K562 (cell line): ENCODE measurements around the gene CAMSAP2. TPM values are rescaled to one million over a fixed set of nuclear protein-coding genes. Genes with fewer than 3 reads are reported as not detected.

Experiments used
- CREBBP ChIP-seq: IDR thresholded peaks from one replicate; pipeline ENCODE4 v1.6.1; 2012; ENCODE audit warnings: low read depth, mild to moderate bottlenecking, control low read depth, inconsistent platforms, low read length
- DLX4 ChIP-seq: fragments of 250-450 bp; sonication (Bioruptor Pico); IDR thresholded peaks from 2 replicates; pipeline ENCODE4 v1.6.1; 2021; ENCODE audit warnings: mild to moderate bottlenecking
- ESRRB ChIP-seq: fragments of 250-450 bp; sonication (Bioruptor Pico); IDR thresholded peaks from 2 replicates; pipeline ENCODE4 v1.5.0; 2020; ENCODE audit warnings: mild to moderate bottlenecking, moderate library complexity, borderline replicate concordance
- HNRNPUL1 ChIP-seq: fragments of 200-400 bp; formaldehyde crosslinking; IDR thresholded peaks from 2 replicates; pipeline ENCODE4 v1.6.1; 2017; ENCODE audit warnings: low read length
- HOXB6 ChIP-seq: fragments of 250-450 bp; sonication (Bioruptor Pico); IDR thresholded peaks from 2 replicates; pipeline ENCODE4 v1.5.1; 2022; ENCODE audit warnings: mild to moderate bottlenecking, borderline replicate concordance
- KLF16 ChIP-seq: IDR thresholded peaks from 2 replicates; pipeline ENCODE4 v1.6.1; 2016; ENCODE audit warnings: antibody characterized with exemption
- RBM25 ChIP-seq: fragments of 200-400 bp; formaldehyde crosslinking; IDR thresholded peaks from 2 replicates; pipeline ENCODE4 v1.6.1; 2018; ENCODE audit warnings: low read length, low read depth, moderate library complexity; ENCODE audit not compliant: severe bottlenecking
- SIN3B ChIP-seq: fragments of 450-650 bp; IDR thresholded peaks from 2 replicates; pipeline ENCODE4 v1.6.1; 2017; ENCODE audit warnings: low read depth, mild to moderate bottlenecking, moderate library complexity
- XRCC5 ChIP-seq: fragments of 200-400 bp; formaldehyde crosslinking; IDR thresholded peaks from 2 replicates; pipeline ENCODE4 v1.6.1; 2017; ENCODE audit warnings: low read depth, mild to moderate bottlenecking, low read length
- polyA plus RNA-seq, 8 experiments: library from polyadenylated mRNA; depleted of rRNA in 4 of 8; stranded (reverse) in 5 of 8; unstranded in 3 of 8; fragments of >200 nt; fragmentation: Nextera tagmentation in 2 of 8; fragmentation: Illumina TruSeq in 1 of 8; extraction: Ambion mirVana in 2 of 8; extraction: Trizol in 1 of 8; gene quantifications; 2 replicates each; pipeline versions ENCODE4 v1.2.1 to v1.2.3, GENCODE V29; 2011 to 2014; ENCODE audit warnings: inconsistent platforms in 1 of 8, missing spikeins in 1 of 8
- total RNA-seq, 7 experiments: library from RNA; depleted of rRNA in 6 of 7; stranded (reverse); fragments of >200 nt in 6 of 7; fragmentation: Illumina TruSeq in 2 of 7; extraction: Trizol in 2 of 7; gene quantifications; 2 replicates each; pipeline versions ENCODE4 v1.2.1 to v1.2.3, GENCODE V29; 2011 to 2021; ENCODE audit warnings: low replicate concordance in 1 of 7
- TF ChIP-seq, protein P1 (sequence below): fragments of 200-600 bp; sonication (generic); IDR thresholded peaks from one replicate; pipeline ENCODE4 v1.6.1; 2012; ENCODE audit warnings: mild to moderate bottlenecking, low read depth, low read length, inconsistent platforms
- TF ChIP-seq, protein P2 (sequence below): fragments of 200-800 bp; sonication (Bioruptor generic); IDR thresholded peaks from 2 replicates; pipeline ENCODE4 v1.6.1; 2017; ENCODE audit warnings: missing genetic modification characterization, missing compliant biosample characterization
- TF ChIP-seq, protein P3 (sequence below): fragments of 250-450 bp; sonication (Bioruptor Pico); IDR thresholded peaks from 2 replicates; pipeline ENCODE4 v1.5.0; 2020; ENCODE audit warnings: mild to moderate bottlenecking

The CAMSAP2 gene
- total and polyA plus RNA-seq, 9 of the 15 experiments (the other 6 are each of a cell fraction or from before 2014, with no cell fraction given), result 1.4 to 7.5 (median 2.7) TPM

DNA sequence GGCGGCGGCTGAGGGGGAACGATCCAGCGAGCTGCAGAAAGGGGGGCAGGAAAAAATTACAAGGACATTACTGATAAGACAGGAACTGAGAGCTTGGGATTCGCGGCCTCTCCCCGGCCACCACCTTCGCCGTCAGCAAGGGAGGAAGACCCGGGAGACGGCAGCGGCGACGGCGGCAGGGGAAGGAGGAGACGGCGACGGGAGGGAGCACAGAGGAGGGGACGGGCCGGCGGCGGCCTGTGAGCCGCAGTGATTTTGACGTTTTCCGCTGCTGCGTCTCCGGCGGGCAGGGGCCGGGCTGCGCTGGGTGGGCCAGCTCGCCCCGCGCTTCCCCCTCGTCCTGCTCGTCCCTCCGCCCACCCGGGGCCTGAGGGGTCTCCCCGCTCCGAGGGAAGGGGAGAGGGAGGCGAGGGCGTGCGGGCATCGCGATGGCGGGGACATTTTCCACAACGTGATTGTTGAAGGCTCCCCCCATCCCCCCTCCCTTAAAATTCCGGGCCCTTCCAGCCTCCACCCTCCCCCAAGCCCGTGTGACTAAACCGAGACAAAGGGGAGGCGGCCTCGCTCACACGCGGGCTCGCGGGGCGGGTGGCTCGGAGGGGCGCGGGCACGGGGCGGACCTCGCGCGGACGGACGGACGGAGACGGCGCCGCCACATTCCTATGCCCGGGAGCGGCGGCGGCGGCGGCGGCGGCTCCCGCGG lies 407 bp downstream of the CAMSAP2 start (continued):
- TF ChIP-seq, protein P1, sequence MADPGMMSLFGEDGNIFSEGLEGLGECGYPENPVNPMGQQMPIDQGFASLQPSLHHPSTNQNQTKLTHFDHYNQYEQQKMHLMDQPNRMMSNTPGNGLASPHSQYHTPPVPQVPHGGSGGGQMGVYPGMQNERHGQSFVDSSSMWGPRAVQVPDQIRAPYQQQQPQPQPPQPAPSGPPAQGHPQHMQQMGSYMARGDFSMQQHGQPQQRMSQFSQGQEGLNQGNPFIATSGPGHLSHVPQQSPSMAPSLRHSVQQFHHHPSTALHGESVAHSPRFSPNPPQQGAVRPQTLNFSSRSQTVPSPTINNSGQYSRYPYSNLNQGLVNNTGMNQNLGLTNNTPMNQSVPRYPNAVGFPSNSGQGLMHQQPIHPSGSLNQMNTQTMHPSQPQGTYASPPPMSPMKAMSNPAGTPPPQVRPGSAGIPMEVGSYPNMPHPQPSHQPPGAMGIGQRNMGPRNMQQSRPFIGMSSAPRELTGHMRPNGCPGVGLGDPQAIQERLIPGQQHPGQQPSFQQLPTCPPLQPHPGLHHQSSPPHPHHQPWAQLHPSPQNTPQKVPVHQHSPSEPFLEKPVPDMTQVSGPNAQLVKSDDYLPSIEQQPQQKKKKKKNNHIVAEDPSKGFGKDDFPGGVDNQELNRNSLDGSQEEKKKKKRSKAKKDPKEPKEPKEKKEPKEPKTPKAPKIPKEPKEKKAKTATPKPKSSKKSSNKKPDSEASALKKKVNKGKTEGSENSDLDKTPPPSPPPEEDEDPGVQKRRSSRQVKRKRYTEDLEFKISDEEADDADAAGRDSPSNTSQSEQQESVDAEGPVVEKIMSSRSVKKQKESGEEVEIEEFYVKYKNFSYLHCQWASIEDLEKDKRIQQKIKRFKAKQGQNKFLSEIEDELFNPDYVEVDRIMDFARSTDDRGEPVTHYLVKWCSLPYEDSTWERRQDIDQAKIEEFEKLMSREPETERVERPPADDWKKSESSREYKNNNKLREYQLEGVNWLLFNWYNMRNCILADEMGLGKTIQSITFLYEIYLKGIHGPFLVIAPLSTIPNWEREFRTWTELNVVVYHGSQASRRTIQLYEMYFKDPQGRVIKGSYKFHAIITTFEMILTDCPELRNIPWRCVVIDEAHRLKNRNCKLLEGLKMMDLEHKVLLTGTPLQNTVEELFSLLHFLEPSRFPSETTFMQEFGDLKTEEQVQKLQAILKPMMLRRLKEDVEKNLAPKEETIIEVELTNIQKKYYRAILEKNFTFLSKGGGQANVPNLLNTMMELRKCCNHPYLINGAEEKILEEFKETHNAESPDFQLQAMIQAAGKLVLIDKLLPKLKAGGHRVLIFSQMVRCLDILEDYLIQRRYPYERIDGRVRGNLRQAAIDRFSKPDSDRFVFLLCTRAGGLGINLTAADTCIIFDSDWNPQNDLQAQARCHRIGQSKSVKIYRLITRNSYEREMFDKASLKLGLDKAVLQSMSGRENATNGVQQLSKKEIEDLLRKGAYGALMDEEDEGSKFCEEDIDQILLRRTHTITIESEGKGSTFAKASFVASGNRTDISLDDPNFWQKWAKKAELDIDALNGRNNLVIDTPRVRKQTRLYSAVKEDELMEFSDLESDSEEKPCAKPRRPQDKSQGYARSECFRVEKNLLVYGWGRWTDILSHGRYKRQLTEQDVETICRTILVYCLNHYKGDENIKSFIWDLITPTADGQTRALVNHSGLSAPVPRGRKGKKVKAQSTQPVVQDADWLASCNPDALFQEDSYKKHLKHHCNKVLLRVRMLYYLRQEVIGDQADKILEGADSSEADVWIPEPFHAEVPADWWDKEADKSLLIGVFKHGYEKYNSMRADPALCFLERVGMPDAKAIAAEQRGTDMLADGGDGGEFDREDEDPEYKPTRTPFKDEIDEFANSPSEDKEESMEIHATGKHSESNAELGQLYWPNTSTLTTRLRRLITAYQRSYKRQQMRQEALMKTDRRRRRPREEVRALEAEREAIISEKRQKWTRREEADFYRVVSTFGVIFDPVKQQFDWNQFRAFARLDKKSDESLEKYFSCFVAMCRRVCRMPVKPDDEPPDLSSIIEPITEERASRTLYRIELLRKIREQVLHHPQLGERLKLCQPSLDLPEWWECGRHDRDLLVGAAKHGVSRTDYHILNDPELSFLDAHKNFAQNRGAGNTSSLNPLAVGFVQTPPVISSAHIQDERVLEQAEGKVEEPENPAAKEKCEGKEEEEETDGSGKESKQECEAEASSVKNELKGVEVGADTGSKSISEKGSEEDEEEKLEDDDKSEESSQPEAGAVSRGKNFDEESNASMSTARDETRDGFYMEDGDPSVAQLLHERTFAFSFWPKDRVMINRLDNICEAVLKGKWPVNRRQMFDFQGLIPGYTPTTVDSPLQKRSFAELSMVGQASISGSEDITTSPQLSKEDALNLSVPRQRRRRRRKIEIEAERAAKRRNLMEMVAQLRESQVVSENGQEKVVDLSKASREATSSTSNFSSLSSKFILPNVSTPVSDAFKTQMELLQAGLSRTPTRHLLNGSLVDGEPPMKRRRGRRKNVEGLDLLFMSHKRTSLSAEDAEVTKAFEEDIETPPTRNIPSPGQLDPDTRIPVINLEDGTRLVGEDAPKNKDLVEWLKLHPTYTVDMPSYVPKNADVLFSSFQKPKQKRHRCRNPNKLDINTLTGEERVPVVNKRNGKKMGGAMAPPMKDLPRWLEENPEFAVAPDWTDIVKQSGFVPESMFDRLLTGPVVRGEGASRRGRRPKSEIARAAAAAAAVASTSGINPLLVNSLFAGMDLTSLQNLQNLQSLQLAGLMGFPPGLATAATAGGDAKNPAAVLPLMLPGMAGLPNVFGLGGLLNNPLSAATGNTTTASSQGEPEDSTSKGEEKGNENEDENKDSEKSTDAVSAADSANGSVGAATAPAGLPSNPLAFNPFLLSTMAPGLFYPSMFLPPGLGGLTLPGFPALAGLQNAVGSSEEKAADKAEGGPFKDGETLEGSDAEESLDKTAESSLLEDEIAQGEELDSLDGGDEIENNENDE, result no peak
- TF ChIP-seq XRCC5 (no peak), SIN3B (no peak), RBM25 (no peak), ESRRB (CRISPR knock-in tag) (no peak), CREBBP (no peak), HNRNPUL1 (no peak), HOXB6 (CRISPR knock-in tag) (no peak), KLF16 (no peak), DLX4 (no peak)
- TF ChIP-seq, protein P2, sequence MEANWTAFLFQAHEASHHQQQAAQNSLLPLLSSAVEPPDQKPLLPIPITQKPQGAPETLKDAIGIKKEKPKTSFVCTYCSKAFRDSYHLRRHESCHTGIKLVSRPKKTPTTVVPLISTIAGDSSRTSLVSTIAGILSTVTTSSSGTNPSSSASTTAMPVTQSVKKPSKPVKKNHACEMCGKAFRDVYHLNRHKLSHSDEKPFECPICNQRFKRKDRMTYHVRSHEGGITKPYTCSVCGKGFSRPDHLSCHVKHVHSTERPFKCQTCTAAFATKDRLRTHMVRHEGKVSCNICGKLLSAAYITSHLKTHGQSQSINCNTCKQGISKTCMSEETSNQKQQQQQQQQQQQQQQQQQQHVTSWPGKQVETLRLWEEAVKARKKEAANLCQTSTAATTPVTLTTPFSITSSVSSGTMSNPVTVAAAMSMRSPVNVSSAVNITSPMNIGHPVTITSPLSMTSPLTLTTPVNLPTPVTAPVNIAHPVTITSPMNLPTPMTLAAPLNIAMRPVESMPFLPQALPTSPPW (CRISPR knock-in tag), result peak; percentile 85
- TF ChIP-seq, protein P3, sequence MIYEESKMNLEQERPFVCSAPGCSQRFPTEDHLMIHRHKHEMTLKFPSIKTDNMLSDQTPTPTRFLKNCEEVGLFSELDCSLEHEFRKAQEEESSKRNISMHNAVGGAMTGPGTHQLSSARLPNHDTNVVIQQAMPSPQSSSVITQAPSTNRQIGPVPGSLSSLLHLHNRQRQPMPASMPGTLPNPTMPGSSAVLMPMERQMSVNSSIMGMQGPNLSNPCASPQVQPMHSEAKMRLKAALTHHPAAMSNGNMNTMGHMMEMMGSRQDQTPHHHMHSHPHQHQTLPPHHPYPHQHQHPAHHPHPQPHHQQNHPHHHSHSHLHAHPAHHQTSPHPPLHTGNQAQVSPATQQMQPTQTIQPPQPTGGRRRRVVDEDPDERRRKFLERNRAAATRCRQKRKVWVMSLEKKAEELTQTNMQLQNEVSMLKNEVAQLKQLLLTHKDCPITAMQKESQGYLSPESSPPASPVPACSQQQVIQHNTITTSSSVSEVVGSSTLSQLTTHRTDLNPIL (CRISPR knock-in tag), result no peak
